Transverse colon (tissue), 4 donors: Measurements from ENCODE around the gene DZIP3. TPM values are rescaled to one million over a fixed set of nuclear protein-coding genes. Genes with fewer than 3 reads are reported as not detected.
A peak's percentile ranks its signal among the peaks of the same experiment; 100 is the strongest.

Experiments
- DNase-seq: peaks from one replicate; pipeline ENCODE4 v3.0.0-alpha.2; 2019
- H3K27ac ChIP-seq, 4 donors: fragments of 200-600 bp; sonication (generic); 2 replicates each; pipeline ENCODE4 v1.5.1; 2016 to 2018; ENCODE audit warnings: inconsistent platforms in 4 of 4
- H3K27me3 ChIP-seq: fragments of 200-600 bp; sonication (generic); 2 replicates; pipeline ENCODE4 v1.5.1; 2017; ENCODE audit warnings: inconsistent platforms
- H3K36me3 ChIP-seq, 4 donors: fragments of 200-600 bp; sonication (generic); 2 replicates each; pipeline ENCODE4 v1.5.1; 2017 to 2019; ENCODE audit warnings: inconsistent platforms in 4 of 4
- H3K4me1 ChIP-seq, 4 donors: fragments of 200-600 bp; sonication (generic); 2 replicates each; pipeline ENCODE4 v1.5.1; 2017 to 2020; ENCODE audit warnings: inconsistent platforms in 4 of 4
- H3K4me3 ChIP-seq, 4 donors: fragments of 200-600 bp; sonication (generic); 1 replicate in 1 of 4; 2 replicates in 3 of 4; pipeline versions ENCODE4 v1.5.1 to v1.6.1; 2017 to 2019; ENCODE audit warnings: inconsistent platforms in 4 of 4
- H3K9me3 ChIP-seq, 2 donors: fragments of 200-600 bp; sonication (generic); 2 replicates each; pipeline ENCODE4 v1.5.1; 2017 to 2019; ENCODE audit warnings: inconsistent platforms in 2 of 2
- CTCF ChIP-seq, 5 experiments: fragments of 200-600 bp in 3 of 5; fragments of 450-650 bp in 2 of 5; sonication (generic) in 3 of 5; IDR thresholded peaks; 1 replicate in 2 of 5; 2 replicates in 3 of 5; pipeline ENCODE4 v1.5.1; 2016 to 2017; ENCODE audit warnings: antibody characterized with exemption in 5 of 5, inconsistent platforms in 3 of 5, mild to moderate bottlenecking in 2 of 5, moderate library complexity in 1 of 5
- EP300 ChIP-seq: sonication (generic); formaldehyde crosslinking; IDR thresholded peaks from one replicate; pipeline ENCODE4 v1.6.1; 2017; ENCODE audit warnings: antibody characterized with exemption, low read depth
- POLR2A ChIP-seq: fragments of 450-650 bp; IDR thresholded peaks from one replicate; pipeline ENCODE4 v1.6.1; 2016; ENCODE audit warnings: antibody characterized with exemption, mild to moderate bottlenecking, moderate library complexity
- POLR2AphosphoS5 ChIP-seq, 3 donors: sonication (generic); formaldehyde crosslinking; IDR thresholded peaks; one replicate each; pipeline ENCODE4 v1.6.1; 2016; ENCODE audit warnings: antibody characterized with exemption in 3 of 3
- WGBS, 2 donors: methylation state at CpG; one replicate each; pipeline ENCODE4 v1.1.5; 2018; ENCODE audit warnings: low coverage in 1 of 2; 5-methylcytosine and 5-hydroxymethylcytosine counted together
- in situ Hi-C, 4 donors: fragments of 200-750 bp; cut with MboI; loops; one replicate each; pipeline versions ENCODE4 v1.15.0 to v1.15.1; 2017; ENCODE audit warnings: low sequenced_read_pairs in 3 of 4, low pct_ligation_motif_present in 1 of 4, low pct_unique_long_range_greater_than_20kb in 1 of 4
- intact Hi-C: fragments of 100-400 bp; cut with DNase I; formaldehyde crosslinking; loops from one replicate; pipeline ENCODE4 v1.15.1; 2023; ENCODE audit warnings: low total_unique reads
- total RNA-seq, 4 donors: library from RNA; depleted of rRNA; stranded (reverse); fragments of >200 nt; gene quantifications; one replicate each; pipeline ENCODE4 v1.1.0, GENCODE V29; 2016

Gene DZIP3, protein sequence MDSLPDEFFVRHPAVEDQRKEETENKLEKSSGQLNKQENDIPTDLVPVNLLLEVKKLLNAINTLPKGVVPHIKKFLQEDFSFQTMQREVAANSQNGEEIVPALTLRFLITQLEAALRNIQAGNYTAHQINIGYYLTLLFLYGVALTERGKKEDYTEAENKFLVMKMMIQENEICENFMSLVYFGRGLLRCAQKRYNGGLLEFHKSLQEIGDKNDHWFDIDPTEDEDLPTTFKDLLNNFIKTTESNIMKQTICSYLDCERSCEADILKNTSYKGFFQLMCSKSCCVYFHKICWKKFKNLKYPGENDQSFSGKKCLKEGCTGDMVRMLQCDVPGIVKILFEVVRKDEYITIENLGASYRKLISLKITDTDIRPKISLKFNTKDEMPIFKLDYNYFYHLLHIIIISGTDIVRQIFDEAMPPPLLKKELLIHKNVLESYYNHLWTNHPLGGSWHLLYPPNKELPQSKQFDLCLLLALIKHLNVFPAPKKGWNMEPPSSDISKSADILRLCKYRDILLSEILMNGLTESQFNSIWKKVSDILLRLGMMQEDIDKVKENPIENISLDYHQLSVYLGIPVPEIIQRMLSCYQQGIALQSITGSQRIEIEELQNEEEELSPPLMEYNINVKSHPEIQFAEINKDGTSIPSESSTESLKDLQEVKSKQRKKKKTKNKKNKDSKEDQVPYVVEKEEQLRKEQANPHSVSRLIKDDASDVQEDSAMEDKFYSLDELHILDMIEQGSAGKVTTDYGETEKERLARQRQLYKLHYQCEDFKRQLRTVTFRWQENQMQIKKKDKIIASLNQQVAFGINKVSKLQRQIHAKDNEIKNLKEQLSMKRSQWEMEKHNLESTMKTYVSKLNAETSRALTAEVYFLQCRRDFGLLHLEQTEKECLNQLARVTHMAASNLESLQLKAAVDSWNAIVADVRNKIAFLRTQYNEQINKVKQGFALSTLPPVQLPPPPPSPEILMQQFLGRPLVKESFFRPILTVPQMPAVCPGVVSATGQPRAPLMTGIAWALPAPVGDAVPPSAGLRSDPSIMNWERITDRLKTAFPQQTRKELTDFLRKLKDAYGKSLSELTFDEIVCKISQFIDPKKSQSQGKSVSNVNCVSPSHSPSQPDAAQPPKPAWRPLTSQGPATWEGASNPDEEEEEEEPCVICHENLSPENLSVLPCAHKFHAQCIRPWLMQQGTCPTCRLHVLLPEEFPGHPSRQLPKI
- total RNA-seq: 1 to 10 TPM; 1.5 to 7.4 (median 4.1) TPM

DNA sequence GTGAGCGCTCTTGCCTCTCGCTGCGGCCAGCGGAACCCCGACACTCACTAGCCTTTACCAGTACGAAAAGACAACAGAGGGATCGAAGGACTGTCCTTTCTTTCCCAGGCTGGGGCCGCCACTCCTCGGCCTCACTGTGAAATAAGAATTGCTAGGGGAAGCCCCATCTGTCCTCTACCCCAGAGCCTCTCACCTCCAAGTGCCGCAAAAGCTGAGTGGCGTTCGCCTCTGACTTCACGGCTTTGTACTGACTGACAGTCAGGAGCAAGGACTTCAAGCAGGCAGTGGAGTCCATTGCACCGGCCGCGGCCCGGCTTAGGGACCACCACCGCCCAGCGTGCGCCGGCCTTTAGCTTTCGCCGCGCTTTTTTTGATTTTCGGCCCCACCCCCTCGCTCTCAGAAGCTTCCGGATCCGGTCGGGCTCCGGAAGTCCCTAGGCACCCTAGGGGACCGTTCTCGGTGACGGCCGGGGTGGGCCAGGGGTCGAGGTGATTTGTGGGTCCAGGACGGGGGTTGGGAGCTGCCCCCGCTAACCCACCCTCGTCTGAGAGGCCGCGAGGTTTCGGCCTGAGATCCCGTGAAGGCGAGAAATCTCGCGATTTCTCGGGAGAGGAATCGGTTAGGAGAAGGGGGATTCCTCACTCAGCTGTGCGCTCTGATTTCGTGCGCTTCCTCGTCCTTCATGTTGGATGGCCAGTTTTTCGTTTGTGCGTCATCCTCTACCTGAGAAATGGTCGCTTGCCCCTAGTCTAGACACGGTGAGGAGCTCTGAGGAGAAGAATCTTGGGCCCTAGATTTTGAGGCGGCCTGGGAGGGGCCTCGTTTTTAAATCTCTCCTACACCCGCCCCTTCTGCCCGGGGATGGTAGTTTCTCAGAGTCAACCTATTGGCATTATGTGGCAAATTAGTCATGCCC is at the start of gene DZIP3, which contains the start of gene CIP2A:
Gene DZIP3, plus strand, starts transcription at position 642 of the 917 bp plus-strand sequence. CDS start 15,685 bp downstream, outside the sequence.
Gene CIP2A, minus strand, starts transcription at position 358 of the 917 bp plus-strand sequence. Its CDS starts 63 bp downstream, at position 295.
- Histone ChIP-seq H3K27ac (peak within 1 kb of the TSS; percentile 88 to 96 (median 93)), H3K27me3 (no peaks in the 10 kb centered on the region), H3K4me1 (peaks cover 0 to 22% (median 10%) of the 10 kb centered on the region in 4 donors), H3K36me3 (no peaks in the 10 kb centered on the region), H3K9me3 (no peaks in the 10 kb centered on the region), H3K4me3 (peak within 1 kb of the TSS; percentile 66 to 94 (median 78))
- WGBS, 2 donors: 0 to 1% methylated on average over 15 to 40 of the region's 59 CpGs
- in situ Hi-C loops (no loop called here), intact Hi-C loops (no loop called here)
- peak; percentile 81 for DNase-seq
- peak; percentile 53 to 90 (median 81) for TF ChIP-seq POLR2AphosphoS5 (IDR thresholded peaks at IDR 0.05)
- TF ChIP-seq EP300: no peak
- TF ChIP-seq CTCF (IDR thresholded peaks at IDR 0.05): peak in 2 of 5 experiments; percentile 9 to 24
- TF ChIP-seq POLR2A: peak; percentile 74

DNA sequence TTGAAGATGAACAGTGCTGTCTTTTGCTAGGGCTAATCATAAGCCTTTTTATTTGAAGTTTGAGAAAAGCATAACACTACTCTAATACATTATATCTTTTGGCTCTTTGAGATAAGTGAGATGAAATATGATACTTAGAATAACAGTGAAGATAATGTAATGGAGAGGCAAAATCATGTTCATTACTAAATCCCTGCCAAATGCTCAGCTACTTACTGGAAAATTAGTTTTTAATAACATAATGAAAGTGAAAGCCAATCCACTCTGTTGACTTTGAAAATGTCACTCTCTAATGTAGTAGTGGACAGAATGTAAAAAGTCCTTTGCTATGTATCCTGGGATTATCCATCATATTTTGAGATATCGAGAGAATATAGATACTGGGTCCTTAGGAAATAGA is 43.3 kb upstream of the DZIP3 start:
- DNase-seq: no peak
- WGBS, 2 donors: 82% methylated on average over 1 of the region's 1 CpG
- no peak overlapping the region for H3K27ac ChIP-seq
- no peaks in the 10 kb centered on the region for H3K9me3 ChIP-seq
- H3K4me3 ChIP-seq: no peak overlapping the region
- TF ChIP-seq EP300 (no peak), POLR2A (no peak), CTCF (IDR thresholded peaks at IDR 0.05) (no peak), POLR2AphosphoS5 (IDR thresholded peaks at IDR 0.05) (no peak)
- H3K4me1 ChIP-seq: no peaks in the 10 kb centered on the region
- intact Hi-C loops (no loop called here), in situ Hi-C loops (no loop called here)
- no peaks in the 10 kb centered on the region for H3K27me3 ChIP-seq
- H3K36me3 ChIP-seq: no peaks in the 10 kb centered on the region

GRCh38 chr3:108546692-108547091 is 42.8 kb upstream of the DZIP3 start:
- no peaks in the 10 kb centered on the region for H3K9me3 ChIP-seq
- no peaks in the 10 kb centered on the region for H3K27me3 ChIP-seq
- in situ Hi-C loops (no loop called here), intact Hi-C loops (no loop called here)
- no peak overlapping the region for H3K27ac ChIP-seq
- 63 to 75% methylated on average over 3 of the region's 3 CpGs for WGBS, 2 donors
- no peaks in the 10 kb centered on the region for H3K36me3 ChIP-seq
- no peak overlapping the region for H3K4me3 ChIP-seq
- DNase-seq: no peak
- no peaks in the 10 kb centered on the region for H3K4me1 ChIP-seq
- TF ChIP-seq CTCF (IDR thresholded peaks at IDR 0.05) (no peak), POLR2A (no peak), EP300 (no peak), POLR2AphosphoS5 (IDR thresholded peaks at IDR 0.05) (no peak)
